Liver (tissue), 2 donors: ENCODE data around the gene LCT.

Source experiments
- CTCF ChIP-seq: fragments of 150-350 bp; IDR thresholded peaks from 2 replicates; pipeline ENCODE4 v1.5.1; 2017; ENCODE audit warnings: improper control_type of control experiment, low read depth, low read length; ENCODE audit not compliant: missing input control
- ZBTB33 ChIP-seq: IDR thresholded peaks from 2 replicates; pipeline ENCODE4 v1.6.1; 2016; ENCODE audit warnings: antibody characterized with exemption
- donor health status: healthy.

GRCh38 chr2:135799738-135800137 lies 37.2 kb downstream of the LCT start:
- TF ChIP-seq CTCF (no peak), ZBTB33 (no peak)
